H1 (cell line): ENCODE measurements around the gene ATG4D.

ENCODE experiments used
- BACH1 ChIP-seq: IDR thresholded peaks from 2 replicates; pipeline ENCODE4 v1.6.1; 2012; ENCODE audit warnings: low read length, improper control_type of control experiment
- BRCA1 ChIP-seq: IDR thresholded peaks from 2 replicates; pipeline ENCODE4 v1.6.1; 2012; ENCODE audit warnings: low read depth, low read length, improper control_type of control experiment
- CBX5 ChIP-seq: fragments of 300-800, 300-1000 bp; sonication (generic); IDR thresholded peaks from 2 replicates; pipeline ENCODE4 v1.7.1; 2016; ENCODE audit warnings: antibody characterized with exemption, low read length, low read depth
- CREB1 ChIP-seq: IDR thresholded peaks from 2 replicates; pipeline ENCODE4 v1.6.1; 2012; ENCODE audit warnings: inconsistent platforms
- CTCF ChIP-seq, 3 experiments: IDR thresholded peaks; 1 replicate in 2 of 3; 2 replicates in 1 of 3; pipeline versions ENCODE4 v1.5.1 to v1.6.1; 2011; ENCODE audit warnings: low read length in 3 of 3, mild to moderate bottlenecking in 3 of 3, inconsistent platforms in 2 of 3, low read depth in 1 of 3, moderate library complexity in 1 of 3; ENCODE audit not compliant: insufficient read depth in 1 of 3; ENCODE audit errors: control extremely low read depth in 1 of 3
- EZH2 ChIP-seq: fragments of 200-600 bp; sonication (generic); IDR thresholded peaks from 2 replicates; pipeline ENCODE4 v1.7.1; 2012; ENCODE audit warnings: low read depth, mild to moderate bottlenecking, moderate library complexity, low read length, inconsistent platforms; ENCODE audit not compliant: severe bottlenecking
- JUND ChIP-seq: IDR thresholded peaks from 2 replicates; pipeline ENCODE4 v1.6.1; 2011; ENCODE audit warnings: mild to moderate bottlenecking, improper control_type of control experiment, low read length
- POLR2AphosphoS5 ChIP-seq: IDR thresholded peaks from 2 replicates; pipeline ENCODE4 v1.6.1; 2011; ENCODE audit warnings: low read depth, low read length
- SIX5 ChIP-seq: IDR thresholded peaks from 2 replicates; pipeline ENCODE4 v1.6.1; 2011; ENCODE audit warnings: mild to moderate bottlenecking, low read depth, low read length
- SP4 ChIP-seq: IDR thresholded peaks from 2 replicates; pipeline ENCODE4 v1.6.1; 2012; ENCODE audit warnings: low read length, inconsistent platforms

GRCh38 chr19:10560154-10560553 is 16.4 kb downstream of the ATG4D start:
- no peak for TF ChIP-seq BACH1
- no peak for TF ChIP-seq CREB1
- no peak for TF ChIP-seq CTCF (IDR thresholded peaks at IDR 0.05; ENCODE audit: control extremely low read depth in 1 of 3, insufficient read depth in 1 of 3, low read depth in 1 of 3, low read length in 3 of 3)
- no peak for TF ChIP-seq POLR2AphosphoS5
- TF ChIP-seq BRCA1: no peak
- no peak for TF ChIP-seq CBX5
- TF ChIP-seq JUND: no peak
- TF ChIP-seq SP4: no peak
- TF ChIP-seq SIX5: no peak
- TF ChIP-seq EZH2: no peak
